Activated CD8-positive, alpha-beta memory T cell treated with anti-CD3 and anti-CD28 coated beads, Interleukin-2, amount 50 U/mL, for 1 hour (primary cell): ENCODE results near the gene CXCR6.

Source experiments
- DNase-seq: peaks from one replicate; pipeline ENCODE4 v3.0.0-alpha.2; 2020; ENCODE audit errors: extremely low read depth

CXCR6 gene

DNA sequence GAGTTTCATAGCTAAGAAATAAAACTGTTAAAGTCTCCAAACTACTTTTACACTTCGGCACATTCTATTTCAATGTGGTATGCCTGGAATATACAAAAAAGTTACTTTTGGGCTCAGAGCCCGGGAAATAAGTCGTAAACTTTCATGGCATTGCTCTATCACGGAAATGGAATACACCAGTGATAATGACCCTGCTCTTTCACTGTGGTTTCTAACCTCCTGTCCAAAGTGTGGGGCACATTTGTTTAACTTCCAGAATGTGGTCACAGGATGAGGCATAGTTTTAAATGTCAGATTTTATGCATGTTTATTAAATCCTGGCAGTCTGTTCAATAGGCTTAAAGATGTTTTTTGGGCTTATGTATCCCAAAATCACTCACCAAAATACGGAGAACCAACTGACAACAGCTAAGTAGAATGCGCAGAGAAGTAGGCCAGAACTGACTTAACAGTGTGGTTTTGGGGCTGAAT lies 5.1 kb downstream of the CXCR6 start:
- DNase-seq = no peak

DNA sequence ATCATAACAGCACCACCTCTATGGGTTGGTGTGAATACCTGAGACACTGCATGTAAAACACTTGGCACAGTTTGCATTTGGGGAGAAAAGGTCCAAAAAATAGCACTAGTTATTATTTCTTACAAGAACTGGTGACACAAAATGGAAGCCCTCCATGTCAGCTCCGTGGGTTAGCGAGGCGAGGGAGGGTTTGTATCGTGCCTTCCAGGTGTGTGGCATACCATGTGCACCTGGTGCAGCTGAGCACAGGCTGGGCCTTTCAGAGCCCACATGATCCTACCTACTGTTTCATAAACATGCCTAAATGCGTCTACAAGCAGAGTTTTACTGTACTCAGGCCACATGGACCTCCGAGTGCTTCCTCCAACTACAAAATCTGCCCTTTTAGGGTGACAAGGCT lies 5.6 kb downstream of the CXCR6 start:
- no peak for DNase-seq

DNA sequence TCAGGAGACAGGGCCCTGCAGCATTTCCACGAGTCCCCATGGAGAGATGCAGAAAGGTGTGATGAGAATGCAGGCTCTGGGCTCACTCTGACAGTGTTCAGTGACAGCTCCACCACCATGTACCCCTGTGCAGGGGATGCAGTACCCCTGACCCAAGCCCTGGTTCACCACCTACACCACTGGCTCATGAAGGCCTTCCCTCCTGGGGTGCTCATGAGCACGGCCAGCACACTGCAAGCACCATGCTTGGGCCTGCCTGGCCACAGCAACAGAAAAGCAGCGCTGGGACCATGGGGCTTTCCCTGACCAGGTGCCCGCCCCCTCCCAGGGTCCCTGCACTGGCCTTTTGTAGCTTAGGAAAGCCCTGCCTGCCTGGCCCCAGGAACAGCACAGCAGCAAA lies 6.2 kb downstream of the CXCR6 start:
- no peak for DNase-seq

DNA sequence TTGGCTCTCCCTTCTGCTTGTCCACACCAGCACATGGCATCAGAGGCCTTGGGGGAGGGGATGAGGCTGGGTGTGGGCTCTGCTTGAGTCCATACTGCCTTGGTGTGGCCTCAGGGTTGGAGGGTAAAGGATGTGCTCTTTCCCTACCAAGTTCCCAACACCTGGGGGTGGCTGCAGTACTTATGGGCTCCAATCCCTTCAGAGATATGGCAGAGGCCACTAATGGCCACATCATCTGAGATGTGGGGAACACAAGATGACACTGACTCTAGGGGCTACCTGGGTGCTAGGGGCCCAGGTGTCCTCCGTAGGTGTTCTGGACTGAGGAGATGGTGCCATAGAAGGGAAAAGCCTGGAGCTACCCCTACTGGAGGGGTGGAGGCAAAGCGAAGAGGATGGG lies 6.9 kb downstream of the CXCR6 start:
- DNase-seq = no peak

DNA sequence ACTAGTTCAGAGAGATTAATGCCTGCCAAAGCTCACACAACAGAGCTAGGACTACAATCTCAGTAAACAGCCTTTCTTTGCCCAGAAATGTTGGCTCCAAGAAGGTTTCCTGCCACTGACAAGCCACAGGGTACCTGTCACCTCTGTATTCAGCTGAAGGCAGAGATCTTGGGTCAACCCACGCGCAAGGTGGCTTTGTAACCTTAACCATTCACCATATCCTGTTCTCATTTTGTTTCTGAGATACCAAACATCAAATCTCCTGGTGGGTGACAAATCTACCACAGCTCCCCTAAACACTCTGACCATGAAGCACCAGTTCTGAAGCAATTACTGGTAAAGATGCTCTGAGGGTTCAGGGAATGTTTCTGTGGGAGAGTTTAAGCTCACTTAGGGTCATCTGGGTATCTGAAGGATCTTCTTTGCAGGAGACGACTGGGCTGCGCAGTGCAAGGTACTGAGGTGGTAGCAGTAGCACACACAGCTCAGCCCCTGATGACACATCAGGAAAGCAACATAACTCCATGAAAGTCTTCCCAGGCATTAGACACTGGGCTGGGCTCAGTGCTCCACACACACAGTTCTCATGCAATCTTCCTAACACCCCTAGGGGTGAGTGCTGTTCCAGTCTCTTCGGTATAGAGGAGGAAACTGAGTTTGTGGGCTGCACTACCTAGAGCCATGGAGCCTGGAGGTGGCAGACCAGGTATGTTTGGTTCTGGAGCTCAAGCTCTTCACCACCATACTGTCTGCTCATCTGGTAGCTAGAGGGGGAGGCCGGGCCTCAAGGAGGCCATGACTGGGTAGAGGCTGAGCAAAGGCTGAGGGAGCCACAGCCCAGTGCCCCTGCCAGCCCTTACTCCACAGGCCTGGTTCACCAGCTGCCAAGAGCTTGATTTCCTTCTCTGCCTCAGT lies 7.7 kb downstream of the CXCR6 start:
- no peak for DNase-seq

DNA sequence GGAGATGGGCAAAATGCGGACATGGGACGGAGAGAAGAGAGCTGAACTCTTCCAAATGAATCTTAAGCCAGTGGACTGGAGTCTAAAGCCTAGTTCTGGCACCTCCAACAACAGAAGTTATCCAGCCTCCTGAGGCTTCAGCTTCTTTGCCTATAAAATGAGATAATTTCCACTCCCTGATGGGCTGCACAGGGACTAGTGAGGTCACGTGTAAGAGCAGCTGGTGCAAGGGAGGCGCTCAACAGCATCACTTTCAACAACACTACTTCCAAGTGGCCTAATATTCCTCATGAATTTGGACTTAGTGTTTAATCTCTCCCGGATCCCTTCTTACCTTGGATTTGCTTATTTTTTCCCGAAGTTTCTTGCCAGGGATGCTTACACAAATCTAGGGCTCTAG lies 8.7 kb downstream of the CXCR6 start:
- no peak for DNase-seq

DNA sequence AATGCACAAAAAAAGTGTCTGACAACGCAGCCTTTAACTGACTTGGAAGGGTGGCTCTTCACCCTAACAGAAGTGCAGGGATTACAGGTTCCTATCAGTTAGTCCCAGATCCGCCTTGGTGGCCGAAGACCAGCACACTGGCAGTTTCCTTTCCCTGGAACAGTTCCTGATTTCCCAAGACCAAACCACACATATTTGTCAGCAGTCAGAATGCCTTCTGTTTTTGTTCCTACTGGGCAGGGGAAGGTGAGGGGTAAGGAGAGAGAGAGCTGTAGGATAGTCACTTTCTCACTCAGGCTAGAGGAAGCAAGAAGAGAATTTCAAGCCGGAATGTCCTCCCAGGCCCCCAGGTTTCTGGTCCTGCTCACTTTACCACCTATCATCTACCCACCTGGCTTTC lies 9.2 kb downstream of the CXCR6 start:
- no peak for DNase-seq

DNA sequence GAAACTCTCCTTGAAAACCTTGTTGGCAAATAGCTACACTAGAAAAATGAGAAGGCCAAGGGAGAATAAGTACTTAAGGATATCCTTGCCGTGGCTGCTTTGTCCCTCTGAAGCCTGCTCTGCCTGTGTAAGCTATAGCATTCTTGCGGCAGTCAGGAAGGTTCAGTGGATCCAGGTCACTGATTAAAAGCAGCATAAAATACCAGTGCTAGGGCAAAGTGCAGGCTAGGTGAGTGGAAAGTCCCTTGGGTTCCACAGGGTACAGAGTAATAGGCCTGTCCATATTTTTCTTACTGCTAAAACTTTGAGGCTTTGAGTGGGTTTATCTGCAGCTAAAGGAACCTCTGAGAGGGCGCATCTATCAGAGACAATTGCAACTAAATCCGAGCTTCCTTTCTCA lies 10.3 kb downstream of the CXCR6 start:
- no peak for DNase-seq

DNA sequence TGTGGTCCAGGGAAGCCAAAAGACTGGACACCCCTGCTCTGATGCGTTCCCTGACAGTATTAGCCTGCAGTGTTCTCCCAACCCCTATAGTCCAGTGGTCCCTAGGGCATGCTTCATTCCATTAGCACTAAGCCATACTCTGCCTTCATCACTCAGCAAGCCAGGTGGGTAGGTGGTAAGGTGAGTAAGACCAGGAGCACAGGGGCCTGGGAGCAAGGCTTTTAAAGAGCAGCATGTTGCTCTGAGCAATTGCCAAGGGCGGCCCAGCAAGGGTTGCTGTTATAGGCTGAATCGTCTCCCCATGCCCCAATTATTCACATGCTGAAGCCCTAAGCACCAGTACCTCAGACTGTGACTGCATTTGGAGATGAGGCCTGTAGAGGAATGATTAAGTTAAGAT lies 11.0 kb downstream of the CXCR6 start:
- no peak for DNase-seq

DNA sequence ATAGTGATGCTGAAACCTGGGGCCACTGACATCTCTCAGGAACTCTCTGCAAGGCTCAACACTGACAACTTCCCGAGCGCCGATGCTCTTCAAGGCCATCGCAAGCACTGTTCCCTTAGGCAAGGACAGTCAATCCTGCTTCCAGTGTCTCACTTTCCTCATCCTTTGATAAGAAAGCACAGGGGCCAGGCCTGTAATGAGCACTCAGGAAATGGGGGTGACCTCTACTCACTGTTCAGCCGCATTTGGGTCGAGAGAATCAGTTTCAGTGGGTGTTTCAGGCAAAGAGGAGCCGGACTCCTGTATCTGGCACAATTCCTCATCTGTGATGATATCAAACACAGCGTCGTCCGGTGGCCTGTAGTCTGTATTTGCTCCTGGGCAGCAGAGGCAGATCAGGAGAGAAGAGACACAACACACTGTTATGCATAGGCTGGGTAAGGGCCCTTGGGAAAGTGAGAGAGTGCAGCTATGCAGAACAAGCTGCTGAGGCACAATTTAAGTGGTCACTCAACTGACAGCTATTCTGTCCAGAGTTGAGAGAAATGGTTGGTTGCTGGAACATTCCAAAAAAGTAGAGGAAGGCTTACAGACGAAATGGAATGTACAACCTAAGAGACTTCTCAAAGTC lies 11.9 kb downstream of the CXCR6 start:
- no peak for DNase-seq

DNA sequence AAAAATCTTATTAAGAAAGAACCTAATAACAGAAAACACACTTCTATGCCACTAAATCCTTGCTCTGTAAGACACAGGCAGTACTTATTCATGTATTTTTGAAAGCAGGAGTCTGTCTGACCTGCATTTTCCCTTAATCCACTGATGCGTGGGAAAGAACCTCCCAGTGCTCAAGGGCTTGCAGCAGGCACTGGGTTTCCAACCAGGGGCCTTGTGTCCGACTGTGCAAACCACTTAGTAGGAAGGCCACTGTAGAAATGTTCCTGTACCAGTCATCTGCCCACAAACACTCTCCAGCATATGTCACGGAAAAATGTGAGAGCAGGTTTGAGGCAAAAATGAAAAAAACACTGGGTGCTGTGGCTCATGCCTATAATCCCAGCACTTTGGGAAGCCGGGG lies 12.4 kb downstream of the CXCR6 start:
- DNase-seq = no peak

DNA sequence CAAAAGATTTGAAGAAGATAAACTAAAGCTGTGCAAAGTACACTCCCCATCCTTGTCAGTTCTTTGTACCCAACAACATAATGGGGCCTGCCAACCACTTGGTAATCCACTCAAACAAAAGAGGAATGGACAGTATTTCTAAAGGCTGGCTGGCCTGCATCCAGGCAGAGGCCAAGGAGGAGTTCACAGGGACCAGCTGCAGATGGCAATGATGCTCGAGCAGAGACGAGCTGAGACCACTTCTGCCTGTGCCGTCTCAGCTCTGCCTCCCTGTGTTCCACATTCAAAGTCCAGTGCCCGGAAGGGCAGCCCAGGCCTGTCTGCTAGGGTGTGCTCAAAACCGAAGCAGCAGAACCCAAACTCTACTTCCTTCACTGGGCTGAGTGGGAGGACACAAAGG lies 14.3 kb downstream of the CXCR6 start:
- no peak for DNase-seq

DNA sequence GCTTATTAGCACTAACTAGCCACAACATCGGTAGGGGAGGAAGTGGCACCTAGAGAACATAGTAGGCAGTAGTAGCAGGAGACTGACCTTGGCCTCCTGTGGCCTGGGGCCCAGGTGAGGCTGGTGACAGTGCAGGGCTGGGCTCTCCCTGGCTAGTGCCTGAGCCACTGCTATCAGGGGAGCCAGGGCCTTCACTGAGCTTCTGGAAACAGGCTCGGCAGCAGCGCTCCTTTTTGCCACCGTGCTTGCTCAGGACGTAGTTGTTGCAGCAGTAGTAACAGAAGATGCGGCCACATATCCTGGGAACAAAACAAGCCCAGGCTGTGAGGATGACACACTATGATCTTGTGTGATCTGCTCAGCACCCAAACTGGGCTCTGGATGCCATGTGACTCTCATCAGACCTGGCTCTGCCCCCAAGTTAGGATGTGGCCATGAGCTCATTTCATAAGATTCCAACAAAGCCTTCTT lies 15.1 kb downstream of the CXCR6 start:
- DNase-seq = no peak

DNA sequence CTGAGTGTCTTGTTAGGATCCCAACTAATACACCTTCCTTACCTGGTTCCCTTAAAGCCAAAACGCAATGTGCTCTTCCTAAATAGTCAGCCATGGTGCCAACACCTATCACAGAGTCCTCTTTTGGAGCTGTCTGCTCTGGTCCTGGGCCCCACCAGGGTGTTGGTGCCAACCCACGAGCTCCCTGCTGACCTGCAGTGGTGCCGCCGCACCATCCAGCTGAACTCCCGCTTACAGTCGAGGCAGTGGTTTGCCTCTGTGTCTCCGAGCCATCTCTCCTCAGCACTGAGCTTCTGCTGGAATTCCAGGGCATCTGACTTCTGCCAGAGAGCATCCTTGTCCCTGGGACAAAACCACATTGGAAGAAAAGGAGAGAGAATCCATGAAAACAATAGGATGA lies 15.9 kb downstream of the CXCR6 start:
- no peak for DNase-seq

DNA sequence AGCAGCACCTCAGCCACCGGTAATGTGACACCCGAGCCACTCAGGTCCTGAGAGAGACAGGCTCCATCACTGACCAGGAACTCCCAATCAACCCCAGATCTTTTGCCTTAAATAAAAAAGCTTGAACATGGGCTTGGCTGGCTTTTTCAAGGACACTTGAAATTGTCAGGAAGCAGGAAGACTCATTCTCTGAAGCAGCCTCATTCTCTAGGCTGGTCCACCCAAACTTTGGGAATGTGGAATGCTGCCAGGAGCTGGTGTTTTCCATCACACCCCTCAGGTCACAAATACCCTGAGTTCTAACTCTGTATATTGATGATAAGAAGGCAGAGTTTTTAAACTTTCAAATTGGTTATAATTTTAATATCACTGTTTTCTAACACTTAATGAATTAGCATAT lies 17.0 kb downstream of the CXCR6 start:
- no peak for DNase-seq

DNA sequence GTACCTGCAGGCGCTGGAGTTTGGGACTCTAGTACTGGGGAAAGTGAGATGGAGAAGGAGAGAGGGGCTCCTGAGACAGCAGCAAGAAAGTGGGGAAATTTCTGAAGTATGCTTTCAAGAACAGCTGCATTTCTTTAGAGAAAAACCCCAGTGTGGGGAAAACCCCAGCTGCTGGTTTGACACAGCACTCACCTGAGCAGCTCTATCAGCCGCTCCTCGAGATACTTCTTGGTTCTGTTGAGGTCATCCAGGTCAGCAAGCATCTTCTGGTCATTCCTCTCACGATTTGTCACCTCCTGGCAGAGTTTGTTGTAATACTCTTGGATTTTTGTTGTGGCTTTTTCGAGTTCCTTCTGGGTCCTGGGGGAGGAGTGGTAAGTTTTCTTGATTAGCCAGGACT lies 18.8 kb downstream of the CXCR6 start:
- no peak for DNase-seq

DNA sequence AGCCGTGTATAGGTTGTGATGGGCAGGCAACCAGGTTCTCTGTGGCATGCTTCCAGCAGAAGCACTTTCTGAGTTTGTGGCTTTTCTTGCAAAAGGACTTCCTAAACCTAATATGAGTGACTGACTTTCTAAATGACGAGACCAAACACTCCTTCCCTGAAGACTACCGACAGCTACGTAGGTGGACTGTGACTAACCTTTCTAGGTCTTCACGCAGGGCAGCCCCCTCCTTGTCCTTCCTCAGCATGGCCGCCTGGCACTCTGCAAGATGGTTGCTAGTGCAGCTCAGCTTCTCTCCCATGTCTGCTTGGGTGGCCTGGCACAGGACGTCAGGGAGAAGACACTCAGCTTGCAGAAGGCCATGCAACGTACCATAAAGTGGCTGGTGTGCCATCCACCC lies 20.9 kb downstream of the CXCR6 start:
- DNase-seq = no peak

DNA sequence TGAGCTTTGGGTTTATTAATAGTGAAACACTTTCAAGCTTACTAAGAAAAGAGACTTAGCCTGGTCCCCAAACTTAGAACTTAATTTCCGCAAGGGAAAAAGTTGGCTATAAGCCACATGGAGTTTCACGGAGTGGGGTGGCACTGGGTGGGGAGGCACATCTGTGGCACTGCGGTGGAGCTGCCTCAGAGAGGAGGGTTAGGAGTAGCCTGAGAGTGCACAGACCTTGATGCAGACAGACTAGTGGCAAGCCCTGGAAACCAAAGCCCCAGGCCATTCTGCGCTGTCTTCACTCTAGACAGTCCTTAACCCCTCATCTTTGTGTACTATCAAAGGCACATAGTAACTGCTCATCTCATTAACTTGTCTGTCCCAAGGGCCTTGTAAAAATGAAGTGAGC lies 22.0 kb downstream of the CXCR6 start:
- DNase-seq = no peak

DNA sequence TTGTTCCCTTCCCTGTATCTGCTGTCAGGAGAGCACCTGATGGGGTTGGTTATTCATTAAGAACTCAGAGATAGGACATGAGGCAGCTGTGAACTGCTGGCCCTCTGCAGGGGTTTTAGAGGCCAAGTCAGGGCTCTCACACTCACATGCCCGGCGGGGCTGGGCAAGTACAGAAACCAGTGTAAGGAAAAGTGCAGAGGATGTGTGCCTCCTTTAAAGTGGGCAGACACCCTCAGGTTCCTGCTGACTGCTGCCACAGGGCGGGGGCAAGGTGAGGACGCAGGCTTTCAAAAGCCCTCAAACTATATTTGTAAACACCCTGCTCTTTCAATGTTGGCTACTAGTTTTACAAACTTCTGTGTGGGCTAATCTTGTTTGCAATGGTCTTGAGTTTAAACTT lies 22.4 kb downstream of the CXCR6 start:
- DNase-seq = no peak

DNA sequence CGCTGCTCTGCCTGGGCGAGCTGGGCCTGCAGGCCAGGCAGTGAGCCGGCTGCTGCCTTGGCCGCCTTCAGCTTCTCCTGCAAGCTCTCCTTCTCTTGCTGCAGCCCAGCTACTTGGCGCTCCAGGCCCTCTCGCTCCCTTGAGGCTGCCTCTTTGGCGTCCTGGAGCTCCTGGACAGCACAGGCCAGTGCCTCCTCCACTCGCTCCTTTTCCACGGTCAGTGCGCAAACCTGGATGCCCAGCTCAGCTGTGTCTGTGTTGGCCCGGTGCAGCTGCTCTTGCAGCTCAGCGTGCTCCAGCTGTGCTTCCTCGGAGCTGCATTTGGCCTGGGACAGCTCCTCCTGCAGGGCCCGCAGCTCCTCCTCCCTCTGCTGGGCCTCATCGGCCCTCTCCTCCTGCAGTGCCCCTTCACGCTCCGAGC lies 23.1 kb downstream of the CXCR6 start:
- no peak for DNase-seq

DNA sequence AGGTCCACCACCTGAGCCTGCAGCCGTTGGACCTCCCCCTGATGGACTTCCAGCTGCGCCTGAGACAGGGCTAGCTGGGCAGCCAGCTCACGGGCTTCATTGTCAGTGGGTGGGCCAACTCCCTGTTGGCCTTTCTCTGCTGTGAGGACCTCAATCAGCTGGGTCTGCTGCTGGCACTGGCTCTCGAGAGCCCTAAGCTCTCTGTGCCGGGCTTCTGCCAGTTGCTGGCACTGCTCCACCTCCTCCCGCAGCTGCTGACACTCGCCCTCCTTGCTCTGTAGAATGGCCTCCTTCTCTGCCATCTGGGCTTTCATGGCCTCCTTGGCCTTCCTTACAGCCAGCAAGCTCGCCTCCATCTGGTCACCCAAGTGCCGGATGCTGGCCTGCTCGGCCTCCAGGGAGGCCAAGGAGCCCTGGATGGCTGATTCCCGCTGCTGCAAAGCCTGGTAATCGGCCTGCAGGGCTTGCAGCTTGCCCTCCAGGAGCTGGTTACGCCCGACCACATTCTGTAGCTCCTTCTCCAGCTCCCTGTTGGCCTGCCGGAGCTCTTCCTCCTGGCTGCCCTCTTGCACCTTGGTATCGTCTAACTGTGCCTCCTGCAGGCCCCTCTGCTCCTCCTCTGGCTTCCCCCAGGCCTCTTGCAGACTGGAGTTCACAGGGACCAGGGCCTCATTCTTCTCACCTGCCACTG lies 23.8 kb downstream of the CXCR6 start:
- no peak for DNase-seq

DNA sequence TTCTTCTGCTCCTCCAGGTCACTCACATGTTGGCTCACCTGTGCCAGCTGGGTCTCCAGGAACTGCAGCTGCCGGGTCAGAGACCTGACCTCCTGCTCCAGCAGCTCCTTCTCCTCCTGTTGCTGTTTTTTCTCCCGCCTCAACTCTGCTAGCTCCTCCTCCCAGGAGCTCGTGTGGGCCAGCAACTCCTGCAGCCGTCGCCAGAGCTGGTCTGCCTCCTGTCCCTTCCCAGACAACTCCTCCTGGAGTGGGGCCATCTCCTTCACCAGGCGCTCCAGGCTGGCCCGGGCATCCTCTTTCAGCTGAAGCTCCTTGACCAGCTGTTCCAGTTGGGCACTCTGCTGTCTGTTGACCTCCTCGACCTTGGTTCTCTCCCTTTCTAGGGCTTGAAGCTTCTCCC lies 24.5 kb downstream of the CXCR6 start:
- no peak for DNase-seq

DNA sequence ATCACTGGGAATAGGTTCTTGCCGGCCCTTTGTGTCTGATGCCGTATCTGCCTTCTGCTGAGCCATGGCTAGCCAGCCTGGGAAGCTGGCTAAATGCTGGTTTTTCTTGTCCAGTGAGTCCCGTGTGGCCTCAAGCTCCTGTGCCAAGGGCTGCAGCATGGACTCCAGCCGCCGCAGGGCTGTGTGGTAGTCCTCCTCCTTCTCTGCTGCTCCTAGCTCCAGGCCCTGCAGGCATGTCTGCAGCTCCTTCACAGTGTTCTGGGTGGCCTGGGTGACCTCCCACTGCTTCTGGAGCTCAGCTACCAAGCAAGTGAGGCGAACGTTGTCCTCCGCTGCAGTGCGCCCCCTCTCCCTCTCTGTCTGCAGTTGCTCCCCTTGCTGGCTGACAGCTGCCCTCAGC lies 24.9 kb downstream of the CXCR6 start:
- DNase-seq = no peak
